HG03103 (cell line): ENCODE results near the gene KLHL25.

Experiments used
- ATAC-seq: cut with Tn5 transposase; IDR thresholded peaks from one replicate; pipeline ENCODE4 v1.9.1; 2021; ENCODE audit warnings: low read depth; ENCODE audit not compliant: unreplicated experiment

Gene KLHL25

GRCh38 chr15:85749261-85750151 is 45.2 kb downstream of the KLHL25 start:
- ATAC-seq, result no peak

- no peak for ATAC-seq
Observed at GRCh38 chr15:85748729-85749128, 46.0 kb downstream of the KLHL25 start.

- no peak for ATAC-seq
Observed at GRCh38 chr15:85748176-85748575, 46.5 kb downstream of the KLHL25 start.

GRCh38 chr15:85746641-85747040 is 48.1 kb downstream of the KLHL25 start:
- ATAC-seq, result no peak

- ATAC-seq, result no peak
Observed at GRCh38 chr15:85745525-85746150, 49.1 kb downstream of the KLHL25 start.

- no peak for ATAC-seq
Observed at GRCh38 chr15:85745023-85745422, 49.7 kb downstream of the KLHL25 start.

GRCh38 chr15:85744579-85744978 is 50.1 kb downstream of the KLHL25 start:
- ATAC-seq, result no peak

GRCh38 chr15:85743392-85744055 is 51.2 kb downstream of the KLHL25 start:
- ATAC-seq, result no peak

GRCh38 chr15:85742186-85742821 is 52.4 kb downstream of the KLHL25 start:
- ATAC-seq, result no peak

GRCh38 chr15:85741662-85742061 is 53.1 kb downstream of the KLHL25 start:
- no peak for ATAC-seq

- ATAC-seq, result no peak
Observed at GRCh38 chr15:85741021-85741421, 53.7 kb downstream of the KLHL25 start.

- ATAC-seq, result no peak
Observed at GRCh38 chr15:85737061-85737460, 57.7 kb downstream of the KLHL25 start.

- no peak for ATAC-seq
Observed at GRCh38 chr15:85733416-85733815, 61.3 kb downstream of the KLHL25 start.

- peak; percentile 81 for ATAC-seq
Observed at GRCh38 chr15:85730001-85730820, 64.5 kb downstream of the KLHL25 start.

GRCh38 chr15:85727068-85727467 is 67.7 kb downstream of the KLHL25 start:
- no peak for ATAC-seq

GRCh38 chr15:85726454-85726853 is 68.3 kb downstream of the KLHL25 start:
- ATAC-seq, result no peak

- no peak for ATAC-seq
Observed at GRCh38 chr15:85725564-85725963, 69.2 kb downstream of the KLHL25 start.

GRCh38 chr15:85725019-85725418 is 69.7 kb downstream of the KLHL25 start:
- no peak for ATAC-seq

- ATAC-seq, result no peak
Observed at GRCh38 chr15:85723960-85724945, 70.5 kb downstream of the KLHL25 start.
